Posterior cingulate gyrus (tissue), 11 donors: ENCODE measurements around the gene CD53.
"Not testable (repeated sequence)": the region's sequence is repeated elsewhere in the genome, so short reads cannot be mapped to it uniquely, and the experiment has no call there.

Experiments
- DNase-seq, 10 donors: peaks; one replicate each; pipeline versions ENCODE4 v3.0.0 to v3.0.0-alpha.2; 2020 to 2021; ENCODE audit warnings: mixed read lengths in 3 of 10
- intact Hi-C: fragments of 100-400 bp; cut with DNase I; formaldehyde crosslinking; loops from one replicate; pipeline ENCODE4 v1.15.1; 2023

Gene CD53

GRCh38 chr1:110872745-110873720 is at the start of gene CD53:
Gene CD53, plus strand, starts transcription at chr1:110873148. Its CDS starts 18,261 bp downstream, at chr1:110891409.
- intact Hi-C loops, result no loop called here
- DNase-seq, result no peak

GRCh38 chr1:110824192-110824591 is 48.8 kb upstream of the CD53 start:
- intact Hi-C loops, result no loop called here
- peak in 1 of 10 donors; percentile 44 for DNase-seq

- intact Hi-C loops, result no loop called here
- no peak for DNase-seq
Observed at GRCh38 chr1:110829955-110830553, 42.9 kb upstream of the CD53 start.

GRCh38 chr1:110833779-110834178 is 39.2 kb upstream of the CD53 start:
- intact Hi-C loops, DNase-seq: not testable (repeated sequence)

- no peak for DNase-seq
- intact Hi-C loops, result no loop called here
Observed at GRCh38 chr1:110846861-110847260, 26.1 kb upstream of the CD53 start.

GRCh38 chr1:110850145-110850544 is 22.8 kb upstream of the CD53 start:
- intact Hi-C loops, result no loop called here

GRCh38 chr1:110850627-110851026 is 22.3 kb upstream of the CD53 start:
- intact Hi-C loops, result no loop called here
- no peak for DNase-seq

More at GRCh38 chr1:110850145-110850544, 22.8 kb upstream of the CD53 start:
- no peak for DNase-seq

- DNase-seq, result no peak
- intact Hi-C loops, result no loop called here
Observed at GRCh38 chr1:110853135-110853534, 19.8 kb upstream of the CD53 start.

GRCh38 chr1:110856410-110856809 is 16.5 kb upstream of the CD53 start:
- intact Hi-C loops, result no loop called here
- DNase-seq, result no peak

GRCh38 chr1:110857964-110858948 is 14.7 kb upstream of the CD53 start:
- intact Hi-C loops, result no loop called here
- DNase-seq, result no peak

GRCh38 chr1:110859062-110859461 is 13.9 kb upstream of the CD53 start:
- peak in 2 of 10 donors; percentile 70 to 74 for DNase-seq

GRCh38 chr1:110860174-110860573 is 12.8 kb upstream of the CD53 start:
- no peak for DNase-seq
- intact Hi-C loops, result no loop called here

More at GRCh38 chr1:110859062-110859461, 13.9 kb upstream of the CD53 start:
- intact Hi-C loops, result no loop called here

- intact Hi-C loops, DNase-seq: not testable (repeated sequence)
Observed at GRCh38 chr1:110860620-110861019, 12.3 kb upstream of the CD53 start.

GRCh38 chr1:110861942-110862341 is 11.0 kb upstream of the CD53 start:
- DNase-seq, intact Hi-C loops: not testable (repeated sequence)

GRCh38 chr1:110864287-110864686 is 8.7 kb upstream of the CD53 start:
- DNase-seq, result no peak
- intact Hi-C loops, result no loop called here

GRCh38 chr1:110870721-110871388 is 2.1 kb upstream of the CD53 start:
- intact Hi-C loops, result no loop called here
- no peak for DNase-seq

GRCh38 chr1:110872366-110872744 is 593 bp upstream of the CD53 start:
- no peak for DNase-seq
- intact Hi-C loops, result no loop called here

GRCh38 chr1:110873856-110874255 is 908 bp downstream of the CD53 start:
- intact Hi-C loops, result no loop called here
- no peak for DNase-seq

- DNase-seq, result no peak
- intact Hi-C loops, result no loop called here
Observed at GRCh38 chr1:110874324-110875215, 1.6 kb downstream of the CD53 start.
